Testis (tissue), 3 donors: ENCODE data around the gene STAG1. TPM values are rescaled to one million over a fixed set of nuclear protein-coding genes. Genes with fewer than 3 reads are reported as not detected.

Source experiments
- DNase-seq: peaks from one replicate; pipeline ENCODE4 v3.0.0-alpha.2; 2019
- H3K27ac ChIP-seq, 2 donors: fragments of 200-600 bp; sonication (generic); one replicate each; pipeline ENCODE4 v1.5.1; 2019
- H3K27me3 ChIP-seq: fragments of 200-600 bp; sonication (generic); one replicate; pipeline ENCODE4 v1.5.1; 2019
- H3K36me3 ChIP-seq: fragments of 200-600 bp; sonication (generic); one replicate; pipeline ENCODE4 v1.5.1; 2017; ENCODE audit warnings: low read depth; ENCODE audit errors: missing control alignments
- H3K4me1 ChIP-seq: fragments of 200-600 bp; sonication (generic); one replicate; pipeline ENCODE4 v1.5.1; 2019
- H3K4me3 ChIP-seq, 2 donors: fragments of 200-600 bp; sonication (generic); one replicate each; pipeline ENCODE4 v1.5.1; 2017 to 2019
- H3K9me3 ChIP-seq: fragments of 200-600 bp; sonication (generic); one replicate; pipeline ENCODE4 v1.5.1; 2017
- POLR2A ChIP-seq: fragments of 450-650 bp; IDR thresholded peaks from one replicate; pipeline ENCODE4 v1.6.1; 2017; ENCODE audit warnings: antibody characterized with exemption, mild to moderate bottlenecking, moderate library complexity
- WGBS, 2 donors: methylation state at CpG; one replicate each; pipeline ENCODE4 v1.1.5; 2018; 5-methylcytosine and 5-hydroxymethylcytosine counted together
- intact Hi-C: fragments of 100-400 bp; cut with DNase I; formaldehyde crosslinking; loops from one replicate; pipeline ENCODE4 v1.15.1; 2023; ENCODE audit warnings: low total_unique reads
- polyA plus RNA-seq: library from polyadenylated mRNA; stranded (reverse); fragments of 350-450 nt; fragmentation: Illumina TruSeq; extraction: RNeasy Lipid Tissue Mini Kit (QIAGEN cat#74804); gene quantifications from one replicate; pipeline ENCODE4 v1.2.3, GENCODE V29; 2014; ENCODE audit warnings: low read depth, low replicate concordance; ENCODE audit not compliant: insufficient read depth
- total RNA-seq, 2 donors: library from RNA; depleted of rRNA; stranded (reverse); fragments of >200 nt; gene quantifications; one replicate each; pipeline ENCODE4 v1.2.3, GENCODE V29; 2016
- TF ChIP-seq, protein P1 (sequence below), 3 experiments: fragments of 450-650 bp in 2 of 3; fragments of 200-600 bp in 1 of 3; sonication (generic) in 1 of 3; IDR thresholded peaks; one replicate each; pipeline ENCODE4 v1.5.1; 2016 to 2019; ENCODE audit warnings: antibody characterized with exemption in 3 of 3, mild to moderate bottlenecking in 2 of 3, moderate library complexity in 1 of 3

The STAG1 gene
- total and polyA plus RNA-seq, 3 donors from 2014 or later, result 14.3 to 45.3 (median 40.2) TPM

GRCh38 chr3:136456196-136456595 lies 296.0 kb downstream of the STAG1 start:
- Histone ChIP-seq H3K9me3 (no peaks in the 10 kb centered on the region), H3K27me3 (no peaks in the 10 kb centered on the region), H3K4me1 (no peaks in the 10 kb centered on the region), H3K4me3 (no peak overlapping the region), H3K27ac (no peak overlapping the region), H3K36me3 (no peaks in the 10 kb centered on the region)
- 95 to 96% methylated on average over 2 of the region's 2 CpGs for WGBS, 2 donors
- DNase-seq, result no peak
- intact Hi-C loops, result no loop called here
- no peak for TF ChIP-seq POLR2A
- TF ChIP-seq, protein P1, sequence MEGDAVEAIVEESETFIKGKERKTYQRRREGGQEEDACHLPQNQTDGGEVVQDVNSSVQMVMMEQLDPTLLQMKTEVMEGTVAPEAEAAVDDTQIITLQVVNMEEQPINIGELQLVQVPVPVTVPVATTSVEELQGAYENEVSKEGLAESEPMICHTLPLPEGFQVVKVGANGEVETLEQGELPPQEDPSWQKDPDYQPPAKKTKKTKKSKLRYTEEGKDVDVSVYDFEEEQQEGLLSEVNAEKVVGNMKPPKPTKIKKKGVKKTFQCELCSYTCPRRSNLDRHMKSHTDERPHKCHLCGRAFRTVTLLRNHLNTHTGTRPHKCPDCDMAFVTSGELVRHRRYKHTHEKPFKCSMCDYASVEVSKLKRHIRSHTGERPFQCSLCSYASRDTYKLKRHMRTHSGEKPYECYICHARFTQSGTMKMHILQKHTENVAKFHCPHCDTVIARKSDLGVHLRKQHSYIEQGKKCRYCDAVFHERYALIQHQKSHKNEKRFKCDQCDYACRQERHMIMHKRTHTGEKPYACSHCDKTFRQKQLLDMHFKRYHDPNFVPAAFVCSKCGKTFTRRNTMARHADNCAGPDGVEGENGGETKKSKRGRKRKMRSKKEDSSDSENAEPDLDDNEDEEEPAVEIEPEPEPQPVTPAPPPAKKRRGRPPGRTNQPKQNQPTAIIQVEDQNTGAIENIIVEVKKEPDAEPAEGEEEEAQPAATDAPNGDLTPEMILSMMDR (IDR thresholded peaks at IDR 0.05), result no peak

GRCh38 chr3:136444581-136444980 lies 307.6 kb downstream of the STAG1 start:
- no peaks in the 10 kb centered on the region for H3K36me3 ChIP-seq
- H3K4me3 ChIP-seq, result no peak overlapping the region
- no peaks in the 10 kb centered on the region for H3K4me1 ChIP-seq
- 96 to 100% methylated on average over 3 of the region's 3 CpGs for WGBS, 2 donors
- no peaks in the 10 kb centered on the region for H3K27me3 ChIP-seq
- DNase-seq, result no peak
- TF ChIP-seq POLR2A, result no peak
- TF ChIP-seq, protein P1 (IDR thresholded peaks at IDR 0.05), result no peak
- no peak overlapping the region for H3K27ac ChIP-seq
- no peaks in the 10 kb centered on the region for H3K9me3 ChIP-seq
- intact Hi-C loops, result no loop called here

- Histone ChIP-seq H3K4me1 (no peaks in the 10 kb centered on the region), H3K36me3 (no peaks in the 10 kb centered on the region), H3K9me3 (no peaks in the 10 kb centered on the region), H3K27me3 (no peaks in the 10 kb centered on the region), H3K27ac (no peak overlapping the region), H3K4me3 (no peak overlapping the region)
- no peak for TF ChIP-seq POLR2A
- TF ChIP-seq, protein P1 (IDR thresholded peaks at IDR 0.05), result no peak
- DNase-seq, result no peak
- 63 to 68% methylated on average over 2 of the region's 2 CpGs for WGBS, 2 donors
- intact Hi-C loops, result no loop called here
Observed at GRCh38 chr3:136437043-136437442, 315.1 kb downstream of the STAG1 start.

- H3K27me3 ChIP-seq, result no peaks in the 10 kb centered on the region
- 37 to 42% methylated on average over 2 of the region's 2 CpGs for WGBS, 2 donors
Observed at GRCh38 chr3:136434429-136434828, 317.7 kb downstream of the STAG1 start.

GRCh38 chr3:136432685-136433084 lies 319.5 kb downstream of the STAG1 start:
- Histone ChIP-seq H3K4me1 (no peaks in the 10 kb centered on the region), H3K4me3 (no peak overlapping the region), H3K36me3 (no peaks in the 10 kb centered on the region), H3K27ac (no peak overlapping the region), H3K27me3 (no peaks in the 10 kb centered on the region), H3K9me3 (no peaks in the 10 kb centered on the region)
- WGBS, 2 donors, result 96 to 98% methylated on average over 4 of the region's 4 CpGs
- intact Hi-C loops, result no loop called here
- TF ChIP-seq, protein P1 (IDR thresholded peaks at IDR 0.05), result no peak
- TF ChIP-seq POLR2A, result no peak
- DNase-seq, result no peak

More at GRCh38 chr3:136434429-136434828, 317.7 kb downstream of the STAG1 start:
- Histone ChIP-seq H3K9me3 (no peaks in the 10 kb centered on the region), H3K36me3 (no peaks in the 10 kb centered on the region), H3K4me3 (no peak overlapping the region), H3K4me1 (no peaks in the 10 kb centered on the region), H3K27ac (no peak overlapping the region)
- intact Hi-C loops, result no loop called here
- DNase-seq, result no peak
- no peak for TF ChIP-seq POLR2A
- TF ChIP-seq, protein P1 (IDR thresholded peaks at IDR 0.05), result no peak
